Subcutaneous abdominal adipose tissue (tissue), 5 donors: ENCODE measurements around the gene ZNF605.
"Not testable (repeated sequence)": the region's sequence is repeated elsewhere in the genome, so short reads cannot be mapped to it uniquely, and the experiment has no call there.

Experiments used
- H3K27ac ChIP-seq: one replicate; pipeline ENCODE4 v1.7.0; 2013; ENCODE audit warnings: low read depth, mild to moderate bottlenecking, inconsistent platforms, low read length, moderate library complexity
- H3K27me3 ChIP-seq, 5 donors: one replicate each; pipeline ENCODE4 v1.7.0; 2013; ENCODE audit warnings: low read length in 5 of 5, inconsistent platforms in 1 of 5; ENCODE audit not compliant: control insufficient read depth in 5 of 5, insufficient read depth in 4 of 5
- H3K36me3 ChIP-seq, 5 donors: one replicate each; pipeline ENCODE4 v1.7.0; 2013; ENCODE audit warnings: low read length in 5 of 5; ENCODE audit not compliant: control insufficient read depth in 5 of 5, insufficient read depth in 5 of 5
- H3K4me1 ChIP-seq, 5 donors: one replicate each; pipeline ENCODE4 v1.7.0; 2013; ENCODE audit warnings: low read length in 5 of 5, mild to moderate bottlenecking in 3 of 5, moderate library complexity in 1 of 5; ENCODE audit not compliant: control insufficient read depth in 5 of 5, insufficient read depth in 5 of 5
- H3K4me3 ChIP-seq, 5 donors: one replicate each; pipeline ENCODE4 v1.7.0; 2013; ENCODE audit warnings: low read length in 5 of 5, low read depth in 1 of 5
- H3K9ac ChIP-seq, 5 donors: one replicate each; pipeline ENCODE4 v1.7.0; 2013; ENCODE audit warnings: low read length in 5 of 5, mild to moderate bottlenecking in 4 of 5, moderate library complexity in 3 of 5
- H3K9me3 ChIP-seq, 5 donors: one replicate each; pipeline ENCODE4 v1.7.0; 2013; ENCODE audit warnings: low read length in 5 of 5; ENCODE audit not compliant: control insufficient read depth in 5 of 5
- donor health status: healthy.
- donor health status: healthy.
- donor health status: healthy.
- donor health status: healthy.
- donor health status: healthy.

ZNF605 gene

DNA sequence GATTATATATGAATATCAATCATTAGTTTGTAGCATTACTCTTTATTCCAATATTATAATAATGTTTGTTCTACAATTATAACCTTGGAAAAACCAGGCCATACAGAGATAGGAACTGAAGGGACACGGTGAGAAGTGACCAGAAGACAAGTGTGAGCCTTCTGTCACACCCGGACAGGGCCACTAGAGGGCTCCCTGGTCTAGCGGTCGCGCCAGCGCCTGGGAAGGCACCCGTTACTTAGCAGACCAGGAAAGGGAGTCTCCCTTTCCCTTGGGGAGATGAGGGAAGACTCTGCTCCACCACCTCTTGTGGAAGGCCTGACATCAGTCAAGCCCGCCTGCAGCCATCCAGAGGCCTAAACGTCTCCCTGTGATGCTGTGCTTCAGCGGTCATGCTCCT, 7.8 kb upstream of the ZNF605 start:
- H3K27me3 ChIP-seq, H3K4me3 ChIP-seq, H3K27ac ChIP-seq, H3K9ac ChIP-seq, H3K4me1 ChIP-seq: not testable (repeated sequence)
- Histone ChIP-seq H3K9me3 (peaks cover 0 to 32% (median 17%) of the 10 kb centered on the region in 5 donors), H3K36me3 (peaks cover 0 to 19% (median 5%) of the 10 kb centered on the region in 5 donors)

DNA sequence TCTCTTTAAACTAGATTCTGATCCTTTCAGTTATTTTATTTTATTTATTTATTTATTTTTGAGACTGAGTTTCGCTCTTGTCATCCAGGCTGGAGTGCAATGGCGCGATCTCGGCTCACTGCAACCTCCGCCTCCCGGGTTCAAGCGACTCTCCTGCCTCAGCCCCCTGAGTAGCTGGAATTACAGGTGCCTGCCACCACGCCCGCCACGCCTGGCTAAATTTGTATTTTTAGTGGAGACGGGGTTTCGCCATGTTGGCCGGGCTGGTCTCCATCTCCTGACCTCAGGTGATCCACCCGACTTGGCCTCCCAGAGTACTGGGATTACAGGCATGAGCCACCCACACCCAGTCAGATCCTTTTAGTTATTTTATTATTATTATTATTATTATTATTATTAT, 5.7 kb upstream of the ZNF605 start:
- peaks cover 0 to 12% (median 4%) of the 10 kb centered on the region in 5 donors for H3K36me3 ChIP-seq
- H3K27ac ChIP-seq, H3K27me3 ChIP-seq, H3K4me3 ChIP-seq, H3K9ac ChIP-seq, H3K4me1 ChIP-seq: not testable (repeated sequence)
- peaks cover 0 to 15% (median 7%) of the 10 kb centered on the region in 5 donors for H3K9me3 ChIP-seq

DNA sequence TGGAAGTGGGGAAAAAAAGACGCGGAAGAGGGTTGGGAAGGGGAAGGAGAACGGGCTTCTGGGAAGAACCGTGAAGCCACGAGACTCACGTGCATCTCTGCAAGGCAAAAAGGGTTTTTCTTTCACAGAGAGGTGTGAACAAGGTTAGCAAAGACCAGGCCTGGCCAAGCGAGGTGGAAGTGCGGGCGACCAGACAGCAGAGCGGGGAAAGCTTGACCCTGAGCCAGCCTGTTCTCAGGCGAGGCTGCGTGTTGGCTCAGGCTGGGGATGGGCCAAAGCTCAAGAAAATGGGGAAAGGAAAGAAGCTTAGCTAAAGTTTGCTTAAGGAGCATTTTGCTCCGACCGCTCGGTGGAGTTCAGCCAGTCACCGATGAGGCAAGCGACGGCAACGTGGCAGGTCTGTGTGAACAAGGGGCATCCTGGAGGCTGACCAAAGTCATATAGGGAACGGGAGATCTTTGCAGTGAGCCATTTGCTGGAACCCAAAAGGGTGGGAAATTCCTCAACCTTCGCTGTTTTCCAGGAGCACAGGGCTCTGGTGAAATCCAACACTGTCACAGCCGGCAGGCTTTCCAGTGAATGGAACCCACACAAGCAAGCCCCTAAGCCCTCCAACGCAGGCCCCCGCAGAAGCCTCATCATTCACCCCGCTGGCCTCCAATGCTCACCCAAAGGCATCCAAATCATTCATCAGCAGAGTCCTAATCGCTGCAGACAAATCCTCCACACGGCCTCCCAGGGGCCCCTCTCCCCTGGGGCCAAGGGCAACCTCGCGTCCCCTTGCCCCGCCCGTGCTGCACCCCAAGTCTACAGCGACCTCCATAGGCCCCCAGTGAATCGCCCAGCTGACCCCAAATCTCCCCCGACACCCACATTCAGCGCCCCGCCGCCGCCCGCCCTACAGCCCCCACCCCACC, 754 bp downstream of the ZNF605 start:
- Histone ChIP-seq H3K4me1 (peaks cover 5 to 24% (median 23%) of the 10 kb centered on the region in 5 donors), H3K27me3 (no peaks in the 10 kb centered on the region), H3K9ac (peak overlapping the region; percentile 43 to 87 (median 80)), H3K27ac (peak overlapping the region; percentile 85), H3K36me3 (peaks cover 0 to 11% (median 5%) of the 10 kb centered on the region in 5 donors), H3K4me3 (peak overlapping the region; percentile 77 to 88 (median 84)), H3K9me3 (peaks cover 12 to 33% (median 31%) of the 10 kb centered on the region in 5 donors)

DNA sequence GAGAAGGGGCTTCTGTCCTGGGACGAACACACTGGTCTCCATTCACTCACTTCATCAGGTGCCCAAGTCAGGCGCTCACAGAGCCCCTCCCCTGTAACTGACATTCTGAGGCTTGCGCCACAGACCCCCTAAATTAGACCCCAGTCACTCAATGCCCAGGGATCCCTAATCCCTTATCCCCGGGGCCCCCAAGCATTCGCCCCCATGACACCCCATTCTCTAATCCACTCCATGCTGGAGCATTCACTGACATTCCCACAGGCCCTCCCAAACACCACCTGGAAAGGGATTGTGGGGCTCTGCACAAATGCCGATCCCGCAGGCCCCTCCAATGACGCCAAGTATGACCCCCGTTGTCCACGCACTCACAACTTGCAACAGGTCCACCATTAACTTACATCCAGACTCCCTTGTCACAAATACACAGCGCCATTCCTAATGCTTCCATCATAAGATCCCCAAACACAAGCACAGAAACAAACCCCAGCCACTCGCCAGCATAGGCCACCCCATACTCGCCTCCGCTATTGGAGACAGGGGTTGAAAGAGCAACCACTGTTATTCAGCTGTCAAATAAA, 1.5 kb downstream of the ZNF605 start:
- H3K27ac ChIP-seq: peak overlapping the region; percentile 85
- peak overlapping the region; percentile 77 to 88 (median 84) for H3K4me3 ChIP-seq
- H3K9ac ChIP-seq: peak overlapping the region; percentile 1 to 87 (median 80)
- H3K27me3 ChIP-seq: no peaks in the 10 kb centered on the region
- H3K9me3 ChIP-seq: peaks cover 15 to 41% (median 39%) of the 10 kb centered on the region in 5 donors
- H3K36me3 ChIP-seq: peaks cover 0 to 16% (median 13%) of the 10 kb centered on the region in 5 donors
- H3K4me1 ChIP-seq: peaks cover 5 to 24% (median 23%) of the 10 kb centered on the region in 5 donors

DNA sequence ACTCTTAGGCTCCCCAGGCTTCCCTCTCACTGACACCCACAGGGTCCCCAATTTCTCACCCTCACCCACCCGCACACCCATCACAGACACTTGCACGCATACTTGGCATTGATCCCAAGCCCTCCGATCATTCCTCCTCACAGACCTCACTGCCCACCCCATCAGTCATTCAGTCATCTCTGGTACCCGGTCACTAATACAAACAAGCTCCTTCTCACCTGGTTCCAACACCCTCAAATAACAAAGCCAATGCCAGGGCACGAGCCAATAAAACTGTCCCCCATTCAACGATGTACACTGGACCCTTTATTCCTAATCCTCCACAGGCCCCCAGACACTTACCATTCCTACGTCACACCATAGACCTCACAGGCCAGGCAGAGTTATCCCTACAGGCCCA, 2.3 kb downstream of the ZNF605 start:
- Histone ChIP-seq H3K27me3 (no peaks in the 10 kb centered on the region), H3K4me3 (peak overlapping the region in 1 of 5 donors; percentile 9), H3K9ac (no peak overlapping the region), H3K4me1 (peaks cover 5 to 24% (median 23%) of the 10 kb centered on the region in 5 donors), H3K9me3 (peaks cover 19 to 49% (median 47%) of the 10 kb centered on the region in 5 donors), H3K27ac (no peak overlapping the region), H3K36me3 (peaks cover 0 to 24% (median 21%) of the 10 kb centered on the region in 5 donors)

DNA sequence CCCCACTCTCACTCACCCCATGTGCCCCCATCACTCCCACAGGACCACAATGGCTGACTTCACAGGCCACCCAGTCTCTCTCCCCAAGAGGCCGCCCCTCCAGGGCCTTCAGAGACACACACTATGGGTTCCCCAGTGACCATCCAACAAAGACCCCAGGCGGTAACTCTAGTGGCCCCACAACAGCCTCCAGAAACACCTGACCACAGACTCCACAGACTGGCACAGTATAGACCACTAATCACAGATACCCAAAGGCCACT, 3.0 kb downstream of the ZNF605 start:
- peaks cover 0 to 30% (median 27%) of the 10 kb centered on the region in 5 donors for H3K36me3 ChIP-seq
- peaks cover 26 to 55% (median 54%) of the 10 kb centered on the region in 5 donors for H3K9me3 ChIP-seq
- no peak overlapping the region for H3K9ac ChIP-seq

DNA sequence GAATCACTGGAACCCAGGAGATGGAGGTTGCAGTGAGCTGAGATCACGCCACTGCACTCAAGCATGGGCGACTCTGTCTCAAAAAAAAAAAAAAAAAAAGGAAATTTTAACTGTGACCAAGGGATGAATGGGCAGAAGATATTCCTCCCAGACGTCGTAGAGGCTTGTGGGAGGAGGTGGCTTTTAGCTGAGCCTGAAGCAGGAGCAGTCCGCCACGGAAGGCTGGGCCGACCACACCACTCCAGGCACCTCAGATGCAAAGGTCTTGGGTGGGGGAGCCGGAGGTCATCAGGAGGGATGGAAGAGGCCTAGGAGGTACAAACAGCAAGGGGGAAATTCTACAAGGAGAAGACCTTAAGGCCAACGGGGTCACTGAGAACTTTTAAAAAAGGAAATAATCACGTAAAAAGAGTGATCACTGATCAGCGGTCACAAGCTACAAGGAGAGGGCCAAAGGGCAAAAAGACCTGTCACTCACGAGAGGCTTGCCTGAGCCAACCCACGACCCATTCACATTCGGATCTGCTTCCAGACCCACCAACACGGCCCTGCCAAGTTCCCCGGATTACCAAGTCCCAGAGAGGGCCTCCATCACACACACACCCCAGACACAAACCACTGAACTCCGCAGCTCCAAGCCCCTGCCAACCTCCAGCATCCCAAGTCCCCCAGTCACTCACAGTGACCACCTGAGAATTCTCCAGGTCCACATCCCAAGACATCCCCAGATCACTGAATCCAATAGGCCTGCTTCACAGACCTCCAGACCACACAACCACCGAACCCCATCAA, 3.5 kb downstream of the ZNF605 start:
- H3K9ac ChIP-seq: no peak overlapping the region
- H3K9me3 ChIP-seq: peaks cover 28 to 60% (median 58%) of the 10 kb centered on the region in 5 donors
- H3K4me1 ChIP-seq: peaks cover 5 to 24% (median 23%) of the 10 kb centered on the region in 5 donors
- no peaks in the 10 kb centered on the region for H3K27me3 ChIP-seq
- H3K27ac ChIP-seq: no peak overlapping the region
- H3K36me3 ChIP-seq: peaks cover 0 to 34% (median 31%) of the 10 kb centered on the region in 5 donors
- peak overlapping the region in 2 of 5 donors; percentile 23 to 35 for H3K4me3 ChIP-seq

More for the DNA sequence above, 3.0 kb downstream of the ZNF605 start:
- Histone ChIP-seq H3K4me3 (peak overlapping the region in 1 of 5 donors; percentile 23), H3K4me1 (peaks cover 5 to 24% (median 23%) of the 10 kb centered on the region in 5 donors), H3K27ac (no peak overlapping the region), H3K27me3 (no peaks in the 10 kb centered on the region)

DNA sequence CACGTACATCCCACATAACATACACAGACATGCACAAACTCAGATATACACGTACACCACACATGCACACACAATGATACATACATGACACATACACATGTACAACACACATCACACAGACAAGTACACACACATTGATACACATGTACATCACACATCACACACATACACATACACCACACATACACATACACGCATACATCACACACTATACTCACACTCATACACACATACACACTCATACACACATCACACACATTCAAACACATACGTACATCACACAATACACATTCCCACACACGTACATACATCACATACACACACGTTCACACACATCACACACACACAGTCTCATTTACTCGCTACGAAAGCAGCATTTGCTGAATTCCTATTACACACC, 4.5 kb downstream of the ZNF605 start:
- Histone ChIP-seq H3K4me1 (peaks cover 5 to 18% (median 17%) of the 10 kb centered on the region in 5 donors), H3K9me3 (peaks cover 28 to 68% (median 64%) of the 10 kb centered on the region in 5 donors), H3K9ac (no peak overlapping the region), H3K36me3 (peaks cover 0 to 38% (median 33%) of the 10 kb centered on the region in 5 donors), H3K4me3 (peak overlapping the region in 4 of 5 donors; percentile 1 to 35 (median 20)), H3K27ac (no peak overlapping the region), H3K27me3 (no peaks in the 10 kb centered on the region)

DNA sequence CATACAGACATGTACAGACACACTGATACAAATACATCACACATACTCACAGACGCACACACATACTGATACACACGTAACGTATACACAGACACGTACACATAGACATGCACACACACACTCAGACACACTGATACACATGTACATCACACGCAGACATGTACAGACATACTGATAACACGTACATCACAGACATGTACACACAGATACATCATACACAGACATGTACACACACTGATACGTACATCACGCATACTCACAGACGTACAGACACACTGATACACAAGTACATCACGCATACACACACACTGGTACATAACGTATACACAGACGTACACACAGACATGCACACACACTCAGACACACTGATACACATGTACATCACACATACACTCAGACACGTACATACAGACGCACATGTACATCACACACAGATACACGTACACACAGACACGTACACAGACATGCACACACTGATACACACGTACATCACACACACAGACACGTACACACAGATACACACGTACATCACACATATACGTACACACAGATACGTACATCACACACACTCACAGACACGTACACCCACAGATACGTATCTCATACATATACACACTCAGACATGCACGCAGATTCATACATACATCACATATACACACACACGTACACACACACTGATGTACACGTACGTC, 5.1 kb downstream of the ZNF605 start:
- H3K36me3 ChIP-seq: peaks cover 2 to 44% (median 40%) of the 10 kb centered on the region in 5 donors
- no peaks in the 10 kb centered on the region for H3K27me3 ChIP-seq
- H3K9me3 ChIP-seq: peaks cover 32 to 74% (median 70%) of the 10 kb centered on the region in 5 donors
- no peak overlapping the region for H3K27ac ChIP-seq
- H3K9ac ChIP-seq: no peak overlapping the region
- H3K4me1 ChIP-seq: peaks cover 5 to 14% (median 13%) of the 10 kb centered on the region in 5 donors
- peak overlapping the region; percentile 1 to 35 (median 27) for H3K4me3 ChIP-seq
